H9 (cell line): ENCODE results near the gene PGM2. TPM values are rescaled to one million over a fixed set of nuclear protein-coding genes. Genes with fewer than 3 reads are reported as not detected.

ENCODE experiments used
- DNase-seq: peaks from one replicate; pipeline ENCODE4 v3.0.0-alpha.2; 2017
- H2AFZ ChIP-seq: one replicate; pipeline ENCODE4 v1.6.1; 2013; ENCODE audit warnings: mild to moderate bottlenecking, low read length, control low read depth, moderate library complexity
- H2AK5ac ChIP-seq: 2 replicates; pipeline ENCODE4 v1.6.1; 2013; ENCODE audit warnings: low read length, control low read depth, mixed read lengths; ENCODE audit not compliant: insufficient read length
- H2BK120ac ChIP-seq: one replicate; pipeline ENCODE4 v1.6.1; 2013; ENCODE audit warnings: low read depth, mild to moderate bottlenecking, low read length, control low read depth, inconsistent platforms; ENCODE audit not compliant: poor library complexity, severe bottlenecking
- H2BK12ac ChIP-seq: 2 replicates; pipeline ENCODE4 v1.6.1; 2013; ENCODE audit warnings: low read length, control low read depth, mixed read lengths, low read depth; ENCODE audit not compliant: insufficient read length
- H2BK15ac ChIP-seq: 2 replicates; pipeline ENCODE4 v1.6.1; 2013; ENCODE audit warnings: low read depth, low read length, control low read depth
- H2BK20ac ChIP-seq: one replicate; pipeline ENCODE4 v1.6.1; 2013; ENCODE audit warnings: low read depth, mild to moderate bottlenecking, low read length, control low read depth, inconsistent platforms; ENCODE audit not compliant: poor library complexity, severe bottlenecking
- H2BK5ac ChIP-seq: 2 replicates; pipeline ENCODE4 v1.6.1; 2013; ENCODE audit warnings: low read length, control low read depth, mixed read lengths; ENCODE audit not compliant: insufficient read length
- H3K14ac ChIP-seq: 2 replicates; pipeline ENCODE4 v1.6.1; 2013; ENCODE audit warnings: low read length, control low read depth; ENCODE audit not compliant: insufficient read depth
- H3K18ac ChIP-seq: 2 replicates; pipeline ENCODE4 v1.6.1; 2013; ENCODE audit warnings: low read depth, mild to moderate bottlenecking, mixed read lengths, low read length, control low read depth; ENCODE audit not compliant: insufficient read length
- H3K23ac ChIP-seq: 2 replicates; pipeline ENCODE4 v1.6.1; 2013; ENCODE audit warnings: low read length, control low read depth, mixed read lengths, low read depth; ENCODE audit not compliant: insufficient read length
- H3K23me2 ChIP-seq: 2 replicates; pipeline ENCODE4 v1.6.1; 2013; ENCODE audit warnings: low read depth, mild to moderate bottlenecking, mixed read lengths, low read length, control low read depth; ENCODE audit not compliant: insufficient read length, poor library complexity, severe bottlenecking
- H3K27ac ChIP-seq: 2 replicates; pipeline ENCODE4 v1.5.1; 2013; ENCODE audit warnings: low read length, control low read depth, mixed read lengths, low read depth; ENCODE audit not compliant: insufficient read length
- H3K27me3 ChIP-seq: 2 replicates; pipeline ENCODE4 v1.6.1; 2013; ENCODE audit warnings: low read length, control low read depth, inconsistent platforms; ENCODE audit not compliant: insufficient read depth
- H3K4ac ChIP-seq: 2 replicates; pipeline ENCODE4 v1.6.1; 2013; ENCODE audit warnings: low read depth, mild to moderate bottlenecking, control low read depth, inconsistent platforms, low read length, moderate library complexity
- H3K4me1 ChIP-seq: 2 replicates; pipeline ENCODE4 v1.6.1; 2013; ENCODE audit warnings: low read length, control low read depth, inconsistent platforms; ENCODE audit not compliant: insufficient read depth
- H3K4me2 ChIP-seq: 2 replicates; pipeline ENCODE4 v1.6.1; 2013; ENCODE audit warnings: low read length, control low read depth, mixed read lengths; ENCODE audit not compliant: insufficient read length, insufficient read depth
- H3K56ac ChIP-seq: 2 replicates; pipeline ENCODE4 v1.6.1; 2013; ENCODE audit warnings: low read depth, mild to moderate bottlenecking, mixed read lengths, low read length, control low read depth; ENCODE audit not compliant: insufficient read length
- H3K79me1 ChIP-seq: 2 replicates; pipeline ENCODE4 v1.6.1; 2013; ENCODE audit warnings: low read depth, mild to moderate bottlenecking, moderate library complexity, low read length, control low read depth, inconsistent platforms; ENCODE audit not compliant: insufficient read depth, poor library complexity, severe bottlenecking
- H3K79me2 ChIP-seq: 2 replicates; pipeline ENCODE4 v1.6.1; 2013; ENCODE audit warnings: low read length, control low read depth, inconsistent platforms; ENCODE audit not compliant: insufficient read depth
- H3K9ac ChIP-seq: 2 replicates; pipeline ENCODE4 v1.6.1; 2013; ENCODE audit warnings: low read length, control low read depth, mixed read lengths; ENCODE audit not compliant: insufficient read length; ENCODE audit errors: extremely low read depth
- H3K9me3 ChIP-seq: one replicate; pipeline ENCODE4 v1.6.1; 2013; ENCODE audit warnings: low read depth, low read length, inconsistent platforms; ENCODE audit not compliant: control insufficient read depth
- H3T11ph ChIP-seq: one replicate; pipeline ENCODE4 v1.6.1; 2013; ENCODE audit warnings: mild to moderate bottlenecking, low read length, control low read depth, inconsistent platforms
- H4K20me1 ChIP-seq: one replicate; pipeline ENCODE4 v1.6.1; 2013; ENCODE audit not compliant: control insufficient read depth, insufficient read length, insufficient read depth
- H4K5ac ChIP-seq: 2 replicates; pipeline ENCODE4 v1.6.1; 2013; ENCODE audit warnings: low read depth, mild to moderate bottlenecking, mixed read lengths, low read length, control low read depth; ENCODE audit not compliant: insufficient read length
- H4K8ac ChIP-seq: replicated peaks from 2 replicates; pipeline ENCODE4 v1.6.1; 2013; ENCODE audit warnings: low read length, control low read depth, mixed read lengths, low read depth; ENCODE audit not compliant: insufficient read length
- H4K91ac ChIP-seq: 2 replicates; pipeline ENCODE4 v1.6.1; 2013; ENCODE audit warnings: low read depth, mild to moderate bottlenecking, moderate library complexity, mixed read lengths, low read length, control low read depth; ENCODE audit not compliant: insufficient read length
- H3K27ac Mint-ChIP-seq, 3 experiments: 2 replicates in 2 of 3; 3 replicates in 1 of 3; pipeline ENCODE4 v1.8.0; 2020 to 2021; ENCODE audit warnings: mixed read lengths in 3 of 3, mild to moderate bottlenecking in 1 of 3, moderate library complexity in 1 of 3
- H3K27me3 Mint-ChIP-seq: 2 replicates; pipeline ENCODE4 v1.8.0; 2021; ENCODE audit warnings: low read depth, mild to moderate bottlenecking, moderate library complexity, mixed read lengths
- H3K36me3 Mint-ChIP-seq, 3 experiments: 2 replicates in 2 of 3; 3 replicates in 1 of 3; pipeline ENCODE4 v1.8.0; 2020 to 2021; ENCODE audit warnings: low read depth in 3 of 3, mixed read lengths in 3 of 3; ENCODE audit not compliant: insufficient read depth in 1 of 3
- H3K4me1 Mint-ChIP-seq, 2 experiments: 2 replicates each; pipeline ENCODE4 v1.8.0; 2020; ENCODE audit warnings: mixed read lengths in 2 of 2
- H3K4me3 Mint-ChIP-seq, 2 experiments: 2 replicates in 1 of 2; 3 replicates in 1 of 2; pipeline ENCODE4 v1.8.0; 2020 to 2021; ENCODE audit warnings: mild to moderate bottlenecking in 2 of 2, mixed read lengths in 2 of 2, moderate library complexity in 1 of 2
- H3K9me3 Mint-ChIP-seq, 2 experiments: 2 replicates in 1 of 2; 3 replicates in 1 of 2; pipeline ENCODE4 v1.8.0; 2020; ENCODE audit warnings: mild to moderate bottlenecking in 2 of 2, mixed read lengths in 2 of 2, moderate library complexity in 1 of 2
- CTCF ChIP-seq: fragments of 200-600 bp; sonication (generic); conservative IDR thresholded peaks from 3 replicates; pipeline ENCODE4 v1.8.0; 2021; ENCODE audit warnings: antibody characterized with exemption, mild to moderate bottlenecking
- total RNA-seq: library from RNA; stranded (reverse); gene quantifications from 2 replicates; pipeline ENCODE4 v1.2.1, GENCODE V29; 2021

The PGM2 gene
- total RNA-seq, 1 experiment from 2014 or later, result 26.6 TPM

- TF ChIP-seq CTCF, result no peak
- H3K9me3 ChIP-seq, result no peaks in the 10 kb centered on the region
- H3K56ac ChIP-seq, result no peak overlapping the region
- no peak overlapping the region for H3K23ac ChIP-seq
- no peak for DNase-seq
- Mint-ChIP-seq H3K9me3 (peaks cover 0 to 2% of the 10 kb centered on the region in 2 experiments; a peak in 1 of 5 replicates), H3K4me1 (peaks cover 8 to 10% of the 10 kb centered on the region in 2 experiments), H3K27me3 (no peaks in the 10 kb centered on the region; the same call in 1 of the 2 replicates), H3K27ac (no peak overlapping the region), H3K4me3 (no peak overlapping the region), H3K36me3 (no peaks in the 10 kb centered on the region; a peak in 1 of 7 replicates)
- no peak overlapping the region for H2BK120ac ChIP-seq
- H2BK12ac ChIP-seq, result no peak overlapping the region
- no peaks in the 10 kb centered on the region for H3K4me1 ChIP-seq
- H4K20me1 ChIP-seq, result no peaks in the 10 kb centered on the region
- no peaks in the 10 kb centered on the region for H3K23me2 ChIP-seq
- H3K18ac ChIP-seq, result no peak overlapping the region
- H3K9ac ChIP-seq, result no peak overlapping the region
- H3K79me2 ChIP-seq, result no peaks in the 10 kb centered on the region
- H2AK5ac ChIP-seq, result no peak overlapping the region
- no peak overlapping the region for H3K14ac ChIP-seq
- no peak overlapping the region for H3T11ph ChIP-seq
- H4K5ac ChIP-seq, result no peak overlapping the region
- H2BK5ac ChIP-seq, result no peak overlapping the region
- H3K27me3 ChIP-seq, result no peaks in the 10 kb centered on the region
- H2BK20ac ChIP-seq, result no peak overlapping the region
- no peak overlapping the region for H3K4me2 ChIP-seq
- H4K91ac ChIP-seq, result no peak overlapping the region
- no peak overlapping the region for H3K4ac ChIP-seq
- no peak overlapping the region for H4K8ac ChIP-seq
- H2BK15ac ChIP-seq, result no peak overlapping the region
- no peak overlapping the region for H2AFZ ChIP-seq
- H3K27ac ChIP-seq, result no peak overlapping the region
- no peaks in the 10 kb centered on the region for H3K79me1 ChIP-seq
These were observed 46.6 kb upstream of the PGM2 start for GRCh38 chr4:37779896-37780295.
